GM10266 (cell line): ENCODE measurements around the gene CLRN1.

ENCODE experiments used
- DNase-seq: peaks from one replicate; pipeline ENCODE4 v3.0.0; 2012; ENCODE audit errors: extremely low spot score
- TF ChIP-seq, protein P1 (sequence below): IDR thresholded peaks from 2 replicates; pipeline ENCODE4 v1.5.1; 2012; ENCODE audit warnings: mild to moderate bottlenecking, low read depth; ENCODE audit not compliant: control insufficient read depth, insufficient read depth; ENCODE audit errors: missing control alignments

The CLRN1 gene

DNA sequence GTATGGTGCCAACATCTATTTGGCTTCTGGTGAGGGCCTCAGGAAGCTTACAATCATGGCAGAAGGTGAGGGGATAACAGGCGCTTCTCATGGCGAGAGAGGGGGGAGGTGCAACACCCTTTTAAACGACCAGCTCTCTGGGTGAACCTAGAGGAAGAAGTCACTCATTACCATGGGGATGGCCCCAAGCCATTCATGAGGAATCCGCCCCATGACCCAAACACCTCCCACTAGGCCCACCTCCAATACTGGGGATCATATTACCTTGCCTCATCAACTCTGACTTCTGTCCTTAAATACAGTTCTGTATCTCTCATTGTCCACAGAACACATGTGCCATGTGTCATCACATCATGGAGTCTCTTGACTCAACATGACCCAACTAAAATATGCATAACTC, 37.5 kb upstream of the CLRN1 start:
- TF ChIP-seq, protein P1, sequence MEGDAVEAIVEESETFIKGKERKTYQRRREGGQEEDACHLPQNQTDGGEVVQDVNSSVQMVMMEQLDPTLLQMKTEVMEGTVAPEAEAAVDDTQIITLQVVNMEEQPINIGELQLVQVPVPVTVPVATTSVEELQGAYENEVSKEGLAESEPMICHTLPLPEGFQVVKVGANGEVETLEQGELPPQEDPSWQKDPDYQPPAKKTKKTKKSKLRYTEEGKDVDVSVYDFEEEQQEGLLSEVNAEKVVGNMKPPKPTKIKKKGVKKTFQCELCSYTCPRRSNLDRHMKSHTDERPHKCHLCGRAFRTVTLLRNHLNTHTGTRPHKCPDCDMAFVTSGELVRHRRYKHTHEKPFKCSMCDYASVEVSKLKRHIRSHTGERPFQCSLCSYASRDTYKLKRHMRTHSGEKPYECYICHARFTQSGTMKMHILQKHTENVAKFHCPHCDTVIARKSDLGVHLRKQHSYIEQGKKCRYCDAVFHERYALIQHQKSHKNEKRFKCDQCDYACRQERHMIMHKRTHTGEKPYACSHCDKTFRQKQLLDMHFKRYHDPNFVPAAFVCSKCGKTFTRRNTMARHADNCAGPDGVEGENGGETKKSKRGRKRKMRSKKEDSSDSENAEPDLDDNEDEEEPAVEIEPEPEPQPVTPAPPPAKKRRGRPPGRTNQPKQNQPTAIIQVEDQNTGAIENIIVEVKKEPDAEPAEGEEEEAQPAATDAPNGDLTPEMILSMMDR: no peak
- DNase-seq: no peak

DNA sequence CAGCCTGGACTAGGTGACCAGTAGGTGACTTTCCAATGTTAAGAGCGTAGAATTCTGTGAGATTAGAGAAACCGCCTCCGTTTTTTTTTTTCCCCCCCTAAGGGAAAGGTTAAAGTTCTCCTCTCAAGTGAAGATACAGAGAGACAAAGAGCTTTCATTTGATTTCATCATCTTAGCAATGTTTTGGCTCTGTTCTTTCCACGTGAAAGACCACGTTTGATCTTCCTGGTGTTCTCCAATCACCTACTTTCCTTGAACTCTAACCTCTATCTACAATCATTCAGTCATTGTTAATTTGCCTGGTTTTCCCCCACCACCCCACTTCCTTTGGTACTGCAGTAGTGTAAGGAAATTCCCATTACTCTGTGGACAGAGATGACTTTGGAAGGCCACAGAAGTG, 36.9 kb upstream of the CLRN1 start:
- no peak for DNase-seq
- TF ChIP-seq, protein P1: no peak

DNA sequence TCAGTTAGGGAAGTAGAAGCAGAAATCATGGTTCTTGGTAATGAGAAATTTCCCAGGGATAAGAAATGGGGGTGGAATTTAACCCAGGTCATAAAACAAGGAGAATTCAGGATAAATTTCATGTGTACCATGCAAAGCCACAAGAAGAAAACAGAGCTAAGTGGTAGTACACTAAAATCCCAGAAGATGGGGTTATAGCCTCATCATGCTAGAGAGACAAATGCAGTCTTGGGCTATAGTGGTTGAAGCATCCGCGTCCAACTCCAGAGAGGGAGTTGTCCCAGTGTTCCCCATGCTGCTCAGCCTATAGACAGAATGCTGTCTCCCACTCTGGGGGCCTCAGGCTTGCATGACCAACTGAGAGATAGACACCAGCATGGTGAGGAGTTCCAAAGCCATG, 36.2 kb upstream of the CLRN1 start:
- TF ChIP-seq, protein P1: no peak
- DNase-seq: no peak

DNA sequence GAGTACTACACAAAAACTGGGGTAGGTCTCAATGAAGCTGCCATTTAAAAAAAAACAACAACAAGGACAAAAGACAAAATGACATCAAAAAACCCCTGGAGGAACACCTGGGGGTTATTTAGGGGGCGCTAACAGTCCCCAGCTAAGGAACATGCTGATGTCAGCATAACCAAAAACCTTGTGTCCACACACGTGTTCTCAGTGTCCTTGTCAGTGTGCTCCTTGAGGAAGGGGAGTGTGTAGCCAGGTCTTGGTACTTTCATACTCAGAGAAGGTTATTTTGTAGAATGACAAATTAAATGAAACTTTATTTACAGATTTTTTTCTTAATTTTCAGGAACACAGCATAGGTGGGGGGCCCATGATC, 31.2 kb upstream of the CLRN1 start:
- DNase-seq: no peak
- TF ChIP-seq, protein P1: no peak

DNA sequence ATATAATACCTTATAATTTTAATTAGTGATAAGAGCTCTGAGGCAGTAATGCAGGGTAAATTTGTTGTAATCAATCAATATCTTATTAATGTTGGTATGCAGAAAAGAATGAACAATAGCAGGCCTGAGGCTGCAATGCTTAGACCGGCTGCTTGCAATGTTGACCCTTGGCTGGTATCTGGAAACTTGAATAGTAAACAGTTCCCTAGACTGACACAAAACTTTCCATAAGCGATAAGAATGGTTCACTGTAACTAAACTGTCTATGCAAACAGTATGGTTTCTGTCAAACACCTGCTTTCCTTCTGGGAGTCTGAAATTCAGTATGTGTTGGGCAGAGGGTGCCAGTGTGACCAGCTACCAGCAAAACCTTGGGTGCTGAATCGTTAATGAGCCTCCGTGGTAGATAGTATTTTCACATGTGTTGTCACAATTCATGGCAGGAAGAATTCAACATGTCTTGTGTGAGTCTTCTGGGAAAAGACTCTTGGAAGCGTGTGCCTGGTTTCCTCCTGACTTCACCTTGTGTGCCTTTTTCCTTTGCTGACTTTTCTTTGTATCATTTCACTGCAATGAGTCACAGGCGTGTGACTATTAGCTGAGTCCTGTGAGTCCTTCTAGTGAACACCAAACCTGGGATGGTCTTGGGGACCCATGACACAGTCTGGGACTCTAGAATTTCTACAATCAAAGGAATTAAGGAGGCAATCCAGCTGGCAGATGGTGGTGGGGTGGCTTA, 30.7 kb upstream of the CLRN1 start:
- no peak for DNase-seq
- TF ChIP-seq, protein P1: no peak

DNA sequence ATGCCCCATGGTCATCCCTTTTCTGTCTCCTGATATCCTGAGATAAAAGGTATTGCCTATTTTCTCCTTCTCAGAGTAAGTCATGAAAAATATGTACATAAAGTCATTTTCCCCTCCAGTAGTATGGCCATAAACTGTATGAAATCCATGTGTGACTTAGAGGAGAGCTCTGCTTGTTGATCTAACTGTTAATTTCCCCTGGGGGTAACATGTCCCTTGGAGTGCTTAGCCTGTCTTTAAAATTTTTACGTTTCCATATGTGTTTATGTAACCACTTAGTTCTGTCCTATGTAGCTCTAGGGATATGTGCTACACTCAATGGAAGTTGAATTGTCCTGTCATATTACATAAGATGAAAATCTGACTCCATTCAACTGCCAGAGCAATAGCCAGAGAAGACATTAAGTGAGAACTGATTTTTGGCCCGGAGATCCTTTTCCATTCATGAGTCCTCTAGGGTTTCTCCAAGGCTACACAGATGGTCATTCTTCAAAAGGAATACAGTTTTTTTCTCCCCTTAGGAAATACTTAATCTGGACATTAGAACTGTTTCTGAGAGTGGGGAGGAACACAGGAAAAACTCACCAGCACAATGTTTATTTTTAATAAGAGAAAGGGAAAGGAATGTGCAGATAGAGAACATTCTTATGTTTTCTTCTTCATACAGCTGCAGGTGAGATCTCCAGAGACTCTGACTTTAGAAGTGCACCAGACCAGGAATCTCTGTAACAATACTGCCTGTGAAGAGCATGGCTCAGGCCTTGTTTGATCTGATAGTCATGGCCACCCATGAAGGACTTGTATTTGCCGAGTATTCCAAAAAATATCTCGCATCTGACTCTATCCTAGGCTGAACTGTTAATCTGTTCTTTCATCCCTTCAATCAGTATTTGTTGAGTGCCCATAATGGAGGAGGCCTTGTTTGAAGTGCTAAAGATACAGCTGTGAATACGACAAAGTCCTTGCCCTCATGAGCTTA, 29.8 kb upstream of the CLRN1 start:
- TF ChIP-seq, protein P1: no peak
- no peak for DNase-seq

DNA sequence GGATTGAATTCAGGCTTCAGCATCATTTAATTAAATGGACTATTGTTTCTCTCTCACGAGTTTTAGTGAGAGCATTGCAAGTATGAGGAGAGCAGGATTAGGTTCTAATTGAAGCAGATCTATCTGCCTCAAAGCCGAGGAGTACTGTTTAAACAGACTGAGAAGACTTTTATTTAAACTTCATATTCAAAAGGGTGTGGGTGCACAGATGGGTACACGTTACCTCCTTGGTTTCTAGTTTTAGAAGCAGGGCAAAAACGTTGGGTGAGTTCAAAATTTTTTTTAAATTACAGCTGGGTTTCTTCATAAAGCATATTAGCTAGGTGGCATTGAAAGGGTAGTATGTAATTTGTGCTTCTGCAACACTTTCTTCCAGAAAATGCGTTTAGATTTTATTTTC, 26.5 kb upstream of the CLRN1 start:
- DNase-seq: no peak
- TF ChIP-seq, protein P1: no peak
